Fibroblast of lung (primary cell): ENCODE measurements around the gene RAB36. TPM values are rescaled to one million over a fixed set of nuclear protein-coding genes. Genes with fewer than 3 reads are reported as not detected.

Source experiments
- DNase-seq, 2 donors: peaks; one replicate each; pipeline versions ENCODE4 v3.0.0 to v3.0.0-alpha.2; 2010; ENCODE audit warnings: low read depth in 2 of 2
- H2AFZ ChIP-seq: 2 replicates; pipeline ENCODE4 v1.5.1; 2012; ENCODE audit warnings: low read length, control low read depth, inconsistent platforms
- H3K27ac ChIP-seq: 2 replicates; pipeline ENCODE4 v1.5.1; 2011; ENCODE audit warnings: low read length, control low read depth; ENCODE audit not compliant: insufficient read depth
- H3K27me3 ChIP-seq: 2 replicates; pipeline ENCODE4 v1.5.1; 2011; ENCODE audit warnings: mild to moderate bottlenecking, low read length; ENCODE audit not compliant: control insufficient read depth, insufficient read depth
- H3K36me3 ChIP-seq: 2 replicates; pipeline ENCODE4 v1.5.1; 2011; ENCODE audit warnings: low read length; ENCODE audit not compliant: control insufficient read depth, insufficient read depth
- H3K4me1 ChIP-seq: 2 replicates; pipeline ENCODE4 v1.5.1; 2011; ENCODE audit warnings: low read length; ENCODE audit not compliant: control insufficient read depth, insufficient read depth; ENCODE audit errors: extremely low read depth
- H3K4me2 ChIP-seq: 2 replicates; pipeline ENCODE4 v1.5.1; 2011; ENCODE audit warnings: low read length, control low read depth; ENCODE audit not compliant: insufficient read depth; ENCODE audit errors: extremely low read depth
- H3K4me3 ChIP-seq, 4 experiments: fragments of 200-600 bp in 1 of 4; sonication (generic) in 1 of 4; replicated peaks in 1 of 4; 2 replicates each; pipeline ENCODE4 v1.5.1; 2011 to 2016; ENCODE audit warnings: low read length in 4 of 4, low read depth in 3 of 4, mild to moderate bottlenecking in 3 of 4, control low read depth in 2 of 4, inconsistent platforms in 1 of 4, mixed read lengths in 1 of 4; ENCODE audit not compliant: insufficient read depth in 1 of 4; ENCODE audit errors: control extremely low read depth in 1 of 4
- H3K79me2 ChIP-seq: 2 replicates; pipeline ENCODE4 v1.5.1; 2012; ENCODE audit warnings: mild to moderate bottlenecking, low read length, inconsistent platforms; ENCODE audit not compliant: control insufficient read depth, insufficient read depth
- H3K9ac ChIP-seq: 2 replicates; pipeline ENCODE4 v1.5.1; 2011; ENCODE audit warnings: mild to moderate bottlenecking, low read length, control low read depth; ENCODE audit not compliant: insufficient read depth
- H3K9me3 ChIP-seq: 2 replicates; pipeline ENCODE4 v1.5.1; 2012; ENCODE audit warnings: low read depth, low read length; ENCODE audit not compliant: control insufficient read depth, insufficient read depth
- H4K20me1 ChIP-seq: 2 replicates; pipeline ENCODE4 v1.5.1; 2011; ENCODE audit warnings: low read length; ENCODE audit not compliant: control insufficient read depth, insufficient read depth; ENCODE audit errors: extremely low read depth
- CTCF ChIP-seq, 2 donors: IDR thresholded peaks in 1 of 2; conservative IDR thresholded peaks in 1 of 2; 1 replicate in 1 of 2; 2 replicates in 1 of 2; pipeline ENCODE4 v1.5.1; 2011 to 2012; ENCODE audit warnings: low read length in 2 of 2, control low read depth in 1 of 2, inconsistent platforms in 1 of 2, low read depth in 1 of 2, mild to moderate bottlenecking in 1 of 2
- EZH2 ChIP-seq: IDR thresholded peaks from 2 replicates; pipeline ENCODE4 v1.5.1; 2012; ENCODE audit warnings: low read length, control low read depth, mild to moderate bottlenecking; ENCODE audit errors: missing control alignments
- polyA plus RNA-seq, 2 donors: library from polyadenylated mRNA; depleted of rRNA in 1 of 2; stranded (reverse) in 1 of 2; unstranded in 1 of 2; fragments of >200 nt; gene quantifications; 2 replicates each; pipeline ENCODE4 v1.2.1, GENCODE V29; 2011 to 2012; ENCODE audit warnings: missing spikeins in 1 of 2
- total RNA-seq: library from RNA; depleted of rRNA; stranded (reverse); fragments of >200 nt; gene quantifications from 2 replicates; pipeline ENCODE4 v1.2.1, GENCODE V29; 2014

Gene RAB36
- total and polyA plus RNA-seq, 2 donors (not counting 1 experiment from before 2014, with no cell fraction given): 2.5 to 3.7 TPM

- H4K20me1 ChIP-seq: no peaks in the 10 kb centered on the region
- peak in 1 of 2 donors; percentile 83 for DNase-seq
- TF ChIP-seq CTCF (conservative IDR thresholded peaks at IDR 0.05 in 1 of 2, IDR thresholded peaks at IDR 0.05 in 1 of 2; ENCODE audit: low read depth in 1 of 2, low read length in 2 of 2): no peak
- no peak for TF ChIP-seq EZH2
- no peak overlapping the region for H3K4me2 ChIP-seq
- H3K27ac ChIP-seq: no peak overlapping the region
- H3K4me1 ChIP-seq: no peaks in the 10 kb centered on the region
- H3K36me3 ChIP-seq: no peaks in the 10 kb centered on the region
- H3K9ac ChIP-seq: no peak overlapping the region
- no peak overlapping the region for H3K4me3 ChIP-seq
- no peaks in the 10 kb centered on the region for H3K9me3 ChIP-seq
- H3K27me3 ChIP-seq: no peaks in the 10 kb centered on the region
- H2AFZ ChIP-seq: no peak overlapping the region
- H3K79me2 ChIP-seq: peaks cover 7% of the 10 kb centered on the region
These were observed 53.9 kb downstream of the RAB36 start for GRCh38 chr22:23199159-23199558.

GRCh38 chr22:23200898-23201297 is 55.6 kb downstream of the RAB36 start:
- no peak for DNase-seq
- Histone ChIP-seq H3K79me2 (peaks cover 7% of the 10 kb centered on the region), H4K20me1 (no peaks in the 10 kb centered on the region)

GRCh38 chr22:23202812-23203451 is 57.7 kb downstream of the RAB36 start:
- no peak for DNase-seq
- peaks cover 5% of the 10 kb centered on the region for H3K79me2 ChIP-seq
- H3K36me3 ChIP-seq: no peaks in the 10 kb centered on the region
- H4K20me1 ChIP-seq: no peaks in the 10 kb centered on the region
- no peaks in the 10 kb centered on the region for H3K4me1 ChIP-seq
- no peaks in the 10 kb centered on the region for H3K27me3 ChIP-seq
- H3K4me2 ChIP-seq: no peak overlapping the region
- no peak overlapping the region for H3K27ac ChIP-seq
- H3K9ac ChIP-seq: no peak overlapping the region
- no peak for TF ChIP-seq CTCF (conservative IDR thresholded peaks at IDR 0.05 in 1 of 2, IDR thresholded peaks at IDR 0.05 in 1 of 2; ENCODE audit: low read depth in 1 of 2, low read length in 2 of 2)
- no peak for TF ChIP-seq EZH2
- no peaks in the 10 kb centered on the region for H3K9me3 ChIP-seq
- no peak overlapping the region for H3K4me3 ChIP-seq
- H2AFZ ChIP-seq: no peak overlapping the region

More at GRCh38 chr22:23200898-23201297, 55.6 kb downstream of the RAB36 start:
- TF ChIP-seq CTCF (conservative IDR thresholded peaks at IDR 0.05 in 1 of 2, IDR thresholded peaks at IDR 0.05 in 1 of 2; ENCODE audit: low read depth in 1 of 2, low read length in 2 of 2) (no peak), EZH2 (no peak)
- no peaks in the 10 kb centered on the region for H3K36me3 ChIP-seq
- no peak overlapping the region for H2AFZ ChIP-seq
- no peaks in the 10 kb centered on the region for H3K9me3 ChIP-seq
- no peaks in the 10 kb centered on the region for H3K27me3 ChIP-seq
- H3K4me3 ChIP-seq: no peak overlapping the region
- H3K4me2 ChIP-seq: no peak overlapping the region
- no peaks in the 10 kb centered on the region for H3K4me1 ChIP-seq
- H3K27ac ChIP-seq: no peak overlapping the region
- H3K9ac ChIP-seq: no peak overlapping the region
